Astrocyte (in vitro differentiated cells and primary cell): ENCODE measurements around the gene CAPRIN2.

Experiments
- CTCF ChIP-seq: IDR thresholded peaks from 2 replicates; pipeline ENCODE4 v1.5.1; 2011; ENCODE audit warnings: low read depth, mild to moderate bottlenecking, inconsistent platforms, low read length, moderate library complexity; ENCODE audit not compliant: insufficient read depth
- EZH2 ChIP-seq: IDR thresholded peaks from 2 replicates; pipeline ENCODE4 v1.6.1; 2012; ENCODE audit warnings: mild to moderate bottlenecking, low read length, inconsistent platforms; ENCODE audit not compliant: insufficient read depth

DNA sequence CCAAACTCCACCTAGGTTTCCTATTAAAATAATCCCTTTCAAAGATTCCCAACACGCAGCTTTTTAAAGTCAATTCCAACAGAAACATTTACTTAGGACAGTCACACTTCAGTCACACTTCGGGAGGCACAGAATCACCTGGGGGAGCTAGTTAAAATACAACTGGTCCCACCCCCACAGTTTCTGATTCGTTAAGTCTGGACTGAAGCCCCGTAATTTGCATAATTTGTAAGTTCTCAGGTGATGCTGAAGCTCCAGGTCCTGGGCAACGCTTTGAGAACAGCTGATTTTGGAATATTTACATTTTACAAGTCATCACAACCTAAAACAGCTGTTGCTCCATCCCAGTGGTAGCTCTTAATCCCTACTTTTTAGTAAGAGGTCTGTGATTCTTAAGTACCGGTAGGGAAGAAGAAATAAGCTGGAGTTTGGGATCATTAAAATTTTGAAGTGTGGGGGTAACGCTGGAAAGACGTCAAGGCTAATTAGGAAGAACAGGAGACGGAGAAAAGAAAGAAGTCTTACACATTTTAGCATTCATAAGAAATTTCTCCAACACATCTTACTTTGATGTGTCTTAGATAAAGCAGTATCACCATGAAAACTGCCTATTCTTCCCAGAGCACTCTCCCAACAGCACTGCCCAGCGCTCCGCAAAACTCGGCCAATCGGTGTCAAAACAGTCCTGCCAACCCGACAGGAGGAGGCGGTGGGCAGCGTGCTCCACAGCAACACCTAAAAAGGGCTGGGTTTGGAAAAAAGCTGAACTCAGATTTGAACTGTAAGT, 60.1 kb downstream of the CAPRIN2 start:
- TF ChIP-seq CTCF (no peak), EZH2 (no peak)
